CD4-positive, alpha-beta T cell treated with Interferon alpha-2 for 1 hour (primary cell): ENCODE data around the gene PFN2.
"Not testable (repeated sequence)": the region's sequence is repeated elsewhere in the genome, so short reads cannot be mapped to it uniquely, and the experiment has no call there.

ENCODE experiments used
- DNase-seq, 2 donors: peaks; one replicate each; pipeline ENCODE4 v3.0.0-alpha.2; 2020 to 2022

The PFN2 gene

DNA sequence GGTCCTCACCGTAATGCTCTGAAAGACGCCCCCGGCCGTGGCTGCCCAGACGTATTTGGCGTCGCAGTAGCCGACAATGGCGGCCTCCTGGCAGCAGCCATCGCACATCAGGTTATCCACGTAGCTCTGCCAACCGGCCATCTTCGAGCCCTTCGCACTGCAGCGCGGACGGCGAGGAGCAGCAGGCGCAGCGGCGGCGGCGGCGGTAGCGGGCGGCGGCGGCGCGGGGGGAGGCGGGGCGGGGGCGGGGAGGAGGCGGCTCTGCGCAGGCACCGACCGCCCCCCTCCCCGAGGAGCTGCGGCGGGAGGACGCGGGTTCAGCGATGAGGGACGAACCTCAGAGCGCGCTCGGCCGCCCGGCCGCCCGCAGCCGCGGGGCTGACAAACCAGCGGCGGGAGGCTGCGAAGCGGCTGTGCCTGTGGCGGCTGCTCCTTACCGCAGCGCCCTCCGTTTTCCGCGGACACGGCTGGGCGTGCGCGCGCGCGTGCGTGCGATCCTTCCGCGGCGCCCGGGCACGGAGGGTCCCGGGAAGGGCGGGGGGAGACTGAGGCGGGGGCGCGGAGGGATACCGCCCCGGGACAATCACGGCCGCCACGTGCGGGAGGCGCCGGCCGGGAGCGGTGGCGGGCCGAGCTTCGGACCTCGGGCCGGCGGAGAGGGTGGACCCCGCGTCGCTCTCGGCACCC, at the start of gene PFN2:
Gene PFN2, minus strand, starts transcription at position 180 of the 687 bp plus-strand sequence. Its CDS starts 39 bp downstream, at position 141.
- DNase-seq: peak; percentile 46 to 73

- DNase-seq: no peak
Observed at GRCh38 chr3:150015901-150016300, 45.2 kb upstream of the PFN2 start.

DNA sequence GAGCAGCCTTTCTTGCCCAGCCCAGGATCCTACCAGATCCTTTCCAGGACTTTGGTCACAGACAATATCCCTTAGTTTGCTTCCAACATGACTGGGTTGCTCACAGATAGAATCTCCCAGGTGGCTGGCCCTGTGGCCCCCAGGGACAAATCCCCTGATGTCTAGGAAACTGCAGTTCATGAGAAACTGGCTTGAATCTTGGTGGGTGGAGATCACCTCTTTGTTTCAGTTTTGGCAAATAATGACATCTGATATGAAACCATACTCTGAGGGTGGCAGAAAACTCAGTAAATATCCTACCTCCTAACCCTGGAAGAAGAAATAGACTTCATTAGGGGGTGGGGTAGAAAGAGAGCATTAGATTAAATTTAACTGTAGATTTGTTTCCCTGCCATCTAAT, 44.1 kb upstream of the PFN2 start:
- no peak for DNase-seq

- DNase-seq: no peak
Observed at GRCh38 chr3:150013801-150014200, 43.1 kb upstream of the PFN2 start.

DNA sequence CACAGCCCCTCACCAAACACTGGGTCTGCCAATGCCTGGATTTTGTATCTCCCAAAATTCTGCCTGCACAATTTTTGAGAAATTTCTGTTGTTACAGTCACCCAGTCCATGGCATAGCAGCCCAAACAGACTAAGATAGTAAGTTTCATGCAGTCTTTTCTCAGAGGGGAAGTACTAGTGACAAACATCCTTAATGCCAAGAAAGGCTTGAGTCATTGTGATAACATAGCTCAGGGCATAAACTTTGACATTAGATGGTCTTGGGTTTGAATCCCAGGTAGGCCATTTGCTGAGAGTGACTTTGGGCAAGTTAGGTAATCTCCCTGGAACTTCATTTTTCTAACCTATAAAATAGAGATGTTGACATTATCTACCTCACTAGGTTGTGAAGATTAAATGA, 36.1 kb upstream of the PFN2 start:
- DNase-seq: no peak

- DNase-seq: no peak
Observed at GRCh38 chr3:150005243-150006112, 34.8 kb upstream of the PFN2 start.

DNA sequence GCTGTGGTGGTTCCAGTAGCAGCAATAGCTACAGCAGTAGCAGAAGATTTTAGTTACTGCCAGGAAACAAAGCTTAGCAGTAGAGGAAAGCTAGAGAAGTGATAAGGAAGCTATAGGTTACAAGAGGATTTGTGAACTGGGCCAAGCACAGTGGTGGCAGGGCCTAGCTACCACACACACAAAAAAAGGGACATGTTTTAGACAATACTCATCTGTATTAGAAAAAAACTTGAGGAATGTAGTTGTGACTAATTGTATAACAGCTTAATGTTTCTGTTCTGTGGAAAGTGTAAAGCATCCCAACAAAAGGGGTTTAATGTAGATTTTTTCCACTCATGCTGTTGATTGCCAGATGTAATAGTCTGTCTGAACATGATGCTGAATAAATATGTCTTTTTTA, 29.9 kb upstream of the PFN2 start:
- DNase-seq: no peak

DNA sequence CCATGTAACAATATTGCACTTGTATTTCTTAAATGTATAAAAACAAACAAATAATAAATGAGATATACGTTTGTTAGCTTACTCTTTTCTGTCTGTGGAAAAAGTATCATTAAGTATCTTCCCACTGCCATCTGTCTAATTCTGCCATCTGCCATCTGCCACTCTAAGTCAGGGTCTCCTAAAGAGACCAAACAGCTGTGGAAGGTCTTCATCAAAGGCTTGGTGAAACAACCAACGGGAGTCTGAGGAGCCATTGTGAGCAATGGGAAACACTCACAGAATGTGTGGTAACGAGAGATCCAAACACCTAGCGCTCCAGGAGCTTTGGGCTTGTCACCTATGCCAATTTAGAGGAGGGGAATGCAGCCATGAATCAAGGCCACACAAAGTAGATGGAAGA, 28.7 kb upstream of the PFN2 start:
- no peak for DNase-seq

DNA sequence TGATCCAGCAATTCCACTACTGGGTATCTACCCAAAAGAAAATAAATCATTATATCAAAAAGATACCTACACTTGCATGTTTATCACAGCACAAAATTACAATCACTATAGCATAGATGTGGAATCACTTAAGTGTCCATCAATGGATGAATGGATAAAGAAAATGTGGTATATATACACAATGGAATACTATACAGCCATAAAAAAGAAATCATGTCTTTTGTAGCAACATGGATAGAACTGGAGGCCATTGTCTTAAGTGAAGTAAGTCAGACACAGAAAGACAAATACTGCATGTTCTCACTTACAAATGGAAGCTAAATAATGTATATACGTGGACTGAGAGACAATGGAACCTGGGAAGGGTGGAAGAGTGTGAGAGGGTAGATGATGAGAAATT, 28.3 kb upstream of the PFN2 start:
- no peak for DNase-seq

DNA sequence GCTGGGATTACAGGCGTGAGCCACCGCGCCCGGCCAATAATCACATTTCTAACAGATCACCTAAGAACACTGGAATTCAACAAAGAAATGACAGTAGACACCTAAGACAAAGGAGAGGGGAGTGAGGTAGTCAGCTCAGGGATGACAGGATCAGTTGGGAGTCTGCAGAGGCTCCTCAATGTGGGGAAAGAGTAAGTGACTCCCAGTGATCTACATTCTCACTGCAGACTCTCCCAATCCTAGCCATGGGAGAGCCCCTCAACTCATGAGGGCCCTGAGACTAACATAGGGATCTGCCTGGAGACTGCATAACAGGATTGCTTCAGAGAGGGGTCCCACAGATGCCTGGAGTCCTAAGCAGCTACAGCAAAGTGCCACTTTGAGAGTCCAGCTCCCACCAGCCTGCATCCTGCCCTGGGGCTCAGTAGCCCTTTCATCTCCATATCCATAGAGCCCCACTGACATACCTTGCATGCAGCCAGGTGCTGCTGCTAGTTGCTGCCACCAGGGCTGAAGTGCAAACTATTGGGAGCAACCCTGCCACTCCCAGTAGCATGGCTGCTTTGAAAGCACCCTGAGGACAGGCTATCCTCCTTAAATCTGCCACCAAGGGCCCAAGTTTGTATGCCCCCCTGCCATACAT, 21.8 kb upstream of the PFN2 start:
- no peak for DNase-seq

DNA sequence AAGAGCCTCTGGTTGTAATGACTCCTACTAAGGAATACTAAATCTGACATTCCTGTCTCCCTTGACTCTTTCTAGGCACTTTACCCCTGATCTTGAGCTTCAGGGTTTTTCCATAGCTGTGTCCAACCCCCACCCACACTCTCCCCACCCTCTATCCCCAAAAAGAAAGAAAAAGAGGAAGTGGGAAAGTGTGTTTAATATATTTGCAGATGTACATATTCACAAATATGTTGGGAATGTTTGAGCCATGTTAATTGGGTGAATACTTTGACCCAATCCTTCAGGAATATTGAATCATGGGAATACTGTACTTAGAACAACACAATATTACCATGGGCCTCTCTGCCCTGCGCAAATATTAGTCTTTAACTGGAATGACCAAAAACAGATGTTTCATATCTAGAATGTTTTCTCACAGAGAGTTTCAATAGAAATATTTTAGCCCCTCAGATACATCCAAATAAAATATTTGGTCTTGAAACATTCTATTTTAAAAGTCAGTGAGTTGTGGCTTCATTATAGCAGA, 19.8 kb upstream of the PFN2 start:
- DNase-seq: no peak

- DNase-seq: no peak
Observed at GRCh38 chr3:149989307-149989706, 18.6 kb upstream of the PFN2 start.

DNA sequence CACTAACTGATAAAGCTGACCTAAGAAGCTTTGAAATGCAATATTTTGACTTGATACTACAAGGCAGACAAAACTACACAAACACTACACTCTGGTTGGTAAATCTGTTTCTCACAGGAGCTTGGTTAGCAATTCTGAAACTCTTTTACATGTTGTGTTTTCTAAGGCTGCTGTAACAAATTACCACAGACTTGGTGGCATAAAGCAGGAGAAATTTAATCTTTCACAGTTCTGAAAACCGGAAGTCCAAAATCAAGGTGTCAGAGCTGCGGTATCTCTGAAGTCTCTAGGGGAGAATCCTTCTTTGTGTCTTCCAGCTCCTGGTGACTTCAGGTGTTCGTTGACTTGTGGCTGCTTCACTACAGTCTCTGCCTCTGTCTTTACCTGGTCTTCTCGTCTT, 12.9 kb upstream of the PFN2 start:
- no peak for DNase-seq

DNA sequence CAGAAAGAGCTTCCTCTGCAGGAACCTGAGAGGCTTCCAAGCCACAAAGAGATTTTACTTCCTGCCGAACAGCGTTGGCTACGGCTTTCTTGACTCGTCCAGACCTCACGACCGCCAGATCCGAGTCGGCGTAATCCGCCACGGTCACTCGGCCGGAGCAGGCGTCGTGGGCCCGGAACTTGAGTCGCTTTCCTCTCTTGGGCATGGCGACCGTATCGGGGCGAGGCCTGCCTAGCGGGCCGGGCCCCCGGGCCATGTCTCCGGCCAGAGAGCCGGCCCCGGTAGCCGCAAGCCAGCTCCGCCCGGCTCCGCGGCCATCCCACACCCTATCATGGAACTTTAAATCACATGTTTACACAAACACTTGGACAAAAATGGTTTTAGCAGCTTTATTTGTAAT, 12.4 kb upstream of the PFN2 start:
- DNase-seq: not testable (repeated sequence)

DNA sequence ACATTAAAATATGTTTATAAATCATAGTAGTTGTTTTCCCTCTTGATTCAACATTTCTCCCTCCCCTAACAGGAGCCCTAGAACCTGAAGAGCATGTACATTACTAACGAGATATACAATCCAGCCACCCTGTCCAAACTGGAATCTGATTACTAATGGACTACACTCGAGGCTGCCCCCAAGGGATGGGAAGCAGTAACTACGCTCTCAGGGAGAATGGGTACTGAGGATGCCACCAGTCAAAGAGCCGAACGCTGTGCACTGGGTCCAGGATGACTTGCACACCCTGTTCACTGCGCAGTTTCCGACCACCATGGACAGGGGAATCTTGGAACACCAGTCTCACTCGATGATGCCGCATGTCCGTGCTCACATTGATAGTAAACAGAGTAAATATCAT, 11.3 kb upstream of the PFN2 start:
- not testable (repeated sequence) for DNase-seq

GRCh38 chr3:149977386-149977785, 6.7 kb upstream of the PFN2 start:
- no peak for DNase-seq

- no peak for DNase-seq
Observed at GRCh38 chr3:149975919-149976318, 5.2 kb upstream of the PFN2 start.

DNA sequence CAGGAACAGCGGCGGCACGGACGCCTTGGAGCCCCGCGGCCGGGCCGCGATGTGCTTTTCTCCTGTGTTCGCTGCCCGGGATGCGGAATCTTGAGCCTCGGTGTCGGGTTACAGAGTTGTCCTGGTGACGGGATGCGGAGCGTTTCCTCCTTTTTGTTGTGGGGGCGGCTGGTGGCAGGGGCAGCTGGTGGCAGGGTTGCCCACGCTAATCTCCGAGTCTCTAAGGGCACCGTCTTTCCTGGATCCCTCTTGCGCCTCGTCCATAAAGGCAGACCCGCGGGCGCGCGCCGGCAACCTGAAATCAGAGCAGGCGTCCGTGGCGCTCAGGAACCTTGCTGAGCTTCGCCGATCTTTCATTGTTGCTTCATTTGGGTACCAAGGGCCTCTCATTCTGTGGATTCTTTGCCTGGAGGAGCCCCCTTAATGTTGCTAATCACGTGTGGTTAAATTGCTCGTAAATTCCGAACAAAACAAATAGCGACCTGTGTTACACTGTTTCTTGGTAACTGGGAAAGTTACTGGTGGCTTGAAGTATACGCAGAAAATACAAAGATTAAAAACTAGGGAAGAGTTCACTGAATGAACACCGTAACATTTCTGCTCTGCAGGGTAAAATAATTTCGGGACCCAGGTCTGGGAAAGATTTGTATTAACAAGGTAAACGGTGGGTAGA, 844 bp upstream of the PFN2 start:
- DNase-seq: peak in 1 of 2 donors; percentile 1

DNA sequence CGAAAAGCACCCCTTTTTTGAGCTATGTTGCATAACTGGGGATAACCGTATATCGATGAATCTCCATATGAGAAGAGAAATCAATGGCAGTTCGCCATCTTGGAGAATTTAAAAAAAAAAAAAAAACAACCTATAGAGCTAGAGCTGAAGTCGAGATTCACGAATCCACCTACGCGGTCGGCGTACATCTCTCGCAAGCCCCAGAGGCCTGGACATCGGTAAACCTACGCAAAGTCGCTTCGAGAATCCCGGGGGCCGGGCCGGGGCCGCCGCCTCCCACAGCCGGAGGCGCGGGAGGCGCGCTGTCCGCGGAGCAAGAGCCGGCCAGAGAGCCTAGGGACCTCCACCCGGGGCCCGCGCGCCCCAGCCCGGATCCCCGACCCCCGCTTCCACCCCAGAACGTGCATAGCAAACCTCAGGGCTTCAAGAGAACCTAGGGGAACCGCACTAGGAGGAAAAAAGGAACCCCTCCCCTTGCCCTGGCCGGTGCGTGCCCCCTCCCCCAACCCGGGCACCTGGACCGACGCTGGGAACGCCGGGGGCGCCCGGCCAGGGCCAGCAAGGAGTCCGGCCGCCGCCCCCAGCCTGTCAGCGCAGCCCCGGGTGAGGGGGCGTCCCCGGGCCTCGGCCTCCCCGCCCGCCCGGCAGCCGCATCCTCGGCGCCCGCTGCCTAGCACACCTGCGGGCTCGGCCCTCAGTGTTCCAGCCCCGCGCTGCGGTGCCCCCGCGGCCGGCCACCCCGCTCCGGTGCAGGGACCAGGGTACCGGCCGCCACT, 567 bp downstream of the PFN2 start:
- DNase-seq: peak; percentile 74 to 83

DNA sequence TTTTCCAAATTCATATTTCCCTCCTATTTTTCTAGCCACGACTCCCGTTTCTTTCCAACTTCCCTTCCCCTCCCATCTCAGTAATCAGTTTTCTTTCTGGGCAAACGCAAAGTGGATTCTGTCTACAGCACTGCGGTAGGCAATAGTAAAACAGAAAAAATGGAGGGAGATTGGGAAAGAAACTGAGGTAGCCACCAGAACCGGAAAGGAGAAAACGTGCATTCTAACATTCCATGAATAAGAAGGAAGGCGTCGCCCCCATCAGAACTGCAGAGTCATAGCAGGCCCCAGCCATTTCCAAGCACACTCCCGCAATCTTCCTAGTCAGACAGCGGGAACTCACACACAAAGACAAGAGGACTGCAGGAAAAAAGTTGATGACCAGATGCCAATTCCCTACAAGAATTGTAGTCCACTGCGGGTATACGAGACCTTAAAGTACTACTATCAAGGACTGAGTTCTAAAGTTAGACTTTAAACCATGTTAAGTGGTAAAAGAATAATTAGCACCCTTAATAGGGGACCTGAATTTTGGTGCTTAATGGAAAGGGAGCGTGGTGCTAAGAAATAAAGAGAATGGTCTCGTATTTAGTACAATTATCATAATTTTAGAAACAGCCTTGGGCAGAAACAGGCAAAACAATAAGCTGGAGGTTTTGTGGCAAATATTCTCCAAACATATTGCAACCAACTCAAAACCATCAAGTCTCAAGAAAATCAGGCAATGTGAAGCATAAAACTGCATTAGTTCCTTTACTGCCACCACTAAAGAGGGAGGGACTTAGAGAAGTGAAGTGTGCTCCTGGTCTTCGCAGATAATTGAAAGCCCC, 1.4 kb downstream of the PFN2 start:
- no peak for DNase-seq

GRCh38 chr3:149968216-149968615, 2.5 kb downstream of the PFN2 start:
- no peak for DNase-seq
